Adrenal gland (tissue), 12 donors: ENCODE data around the gene SIKE1. TPM values are rescaled to one million over a fixed set of nuclear protein-coding genes. Genes with fewer than 3 reads are reported as not detected.

ENCODE experiments used
- DNase-seq, 7 donors: peaks; one replicate each; pipeline ENCODE4 v3.0.0-alpha.2; 2019 to 2020
- H3K27ac ChIP-seq, 5 donors: fragments of 200-600 bp; sonication (generic) in 4 of 5; 1 replicate in 3 of 5; 2 replicates in 2 of 5; pipeline versions ENCODE4 v1.5.1 to v1.8.0; 2016 to 2020; ENCODE audit warnings: mild to moderate bottlenecking in 1 of 5
- H3K27me3 ChIP-seq: fragments of 200-600 bp; 2 replicates; pipeline ENCODE4 v1.8.0; 2021
- H3K36me3 ChIP-seq, 2 donors: fragments of 200-600 bp; replicated peaks in 1 of 2; 1 replicate in 1 of 2; 2 replicates in 1 of 2; pipeline versions ENCODE4 v1.5.1 to v1.8.0; 2018 to 2022
- H3K4me1 ChIP-seq, 2 donors: fragments of 200-600 bp; replicated peaks in 1 of 2; 1 replicate in 1 of 2; 2 replicates in 1 of 2; pipeline versions ENCODE4 v1.5.1 to v1.8.0; 2018 to 2021
- H3K4me3 ChIP-seq, 4 donors: fragments of 200-600 bp; sonication (generic) in 3 of 4; one replicate each; pipeline ENCODE4 v1.5.1; 2016 to 2018
- H3K9me3 ChIP-seq, 3 donors: fragments of 200-600 bp; sonication (generic) in 1 of 3; replicated peaks in 1 of 3; 1 replicate in 2 of 3; 2 replicates in 1 of 3; pipeline versions ENCODE4 v1.5.1 to v1.8.0; 2016 to 2021
- CTCF ChIP-seq, 6 experiments: fragments of 450-650 bp in 4 of 6; fragments of 200-600 bp in 2 of 6; sonication (generic) in 1 of 6; IDR thresholded peaks; 1 replicate in 5 of 6; 2 replicates in 1 of 6; pipeline versions ENCODE4 v1.5.1 to v1.8.0; 2016 to 2021; ENCODE audit warnings: antibody characterized with exemption in 6 of 6, mild to moderate bottlenecking in 2 of 6, moderate library complexity in 1 of 6
- POLR2A ChIP-seq, 2 donors: fragments of 450-650 bp; IDR thresholded peaks; one replicate each; pipeline ENCODE4 v1.6.1; 2017; ENCODE audit warnings: antibody characterized with exemption in 2 of 2, mild to moderate bottlenecking in 2 of 2, moderate library complexity in 1 of 2
- WGBS, 4 donors: extraction: QIAGEN DNeasy Blood & Tissue Kit in 2 of 4; methylation state at CpG; one replicate each; pipeline versions ENCODE4 v1.1.5 to v1.1.7; 2013 to 2017; 5-methylcytosine and 5-hydroxymethylcytosine counted together
- intact Hi-C, 2 donors: fragments of 100-400 bp; cut with DNase I; formaldehyde crosslinking; loops; one replicate each; pipeline versions ENCODE4 v1.14.1 to v1.15.0; 2022 to 2023
- polyA plus RNA-seq, 3 donors: library from polyadenylated mRNA; stranded (reverse); fragments of 200-250 nt in 2 of 3; fragments of 350-450 nt in 1 of 3; fragmentation: Illumina TruSeq in 1 of 3; extraction: RNeasy Lipid Tissue Mini Kit (QIAGEN cat#74804) in 1 of 3; gene quantifications; one replicate each; pipeline ENCODE4 v1.2.3, GENCODE V29; 2013 to 2014
- total RNA-seq, 9 donors: library from RNA; depleted of rRNA in 4 of 9; stranded (reverse); fragments of >200 nt in 4 of 9; fragments of 120-200 nt in 1 of 9; fragmentation: NEBNext Ultra II Directional in 1 of 9; extraction: Animal tissue kit (Norgen Biotek cat#: 25700) in 1 of 9; gene quantifications; one replicate each; pipeline versions ENCODE4 v1.1.0 to v1.2.4, GENCODE V29; 2013 to 2023
- donor health status: healthy with polysubstance abuse.
- donor health status: Bipolar disorder and iron deficiency.
- donor health status: DM: yes; HTN: yes; CAD: no.
- donor health status: DM: no; HTN: no; CAD: no.
- donor health status: DM: no; HTN: no; CAD: no.
- donor health status: DM: yes; HTN: yes; CAD: no.

Gene SIKE1
- total and polyA plus RNA-seq, 12 donors, result 9.9 to 91.2 (median 33.0) TPM

- no peak for TF ChIP-seq POLR2A (IDR thresholded peaks at IDR 0.05)
- TF ChIP-seq CTCF (IDR thresholded peaks at IDR 0.05), result no peak
- intact Hi-C loops, result no loop called here
Observed at GRCh38 chr1:114740331-114740730, 40.2 kb downstream of the SIKE1 start.

GRCh38 chr1:114737314-114737849, 43.1 kb downstream of the SIKE1 start:
- peaks cover 0 to 70% of the 10 kb centered on the region in 2 donors for H3K36me3 ChIP-seq
- 92 to 96% (median 95%) methylated on average over 6 of the region's 6 CpGs for WGBS, 4 donors
- DNase-seq, result no peak
- H3K4me3 ChIP-seq, result no peak overlapping the region
- H3K4me1 ChIP-seq, result no peaks in the 10 kb centered on the region
- no peaks in the 10 kb centered on the region for H3K9me3 ChIP-seq
- no peak overlapping the region for H3K27ac ChIP-seq
- intact Hi-C loops, result no loop called here
- TF ChIP-seq CTCF (IDR thresholded peaks at IDR 0.05) (no peak), POLR2A (IDR thresholded peaks at IDR 0.05) (no peak)
- no peaks in the 10 kb centered on the region for H3K27me3 ChIP-seq

More at GRCh38 chr1:114740331-114740730, 40.2 kb downstream of the SIKE1 start:
- Histone ChIP-seq H3K36me3 (peaks cover 0 to 40% of the 10 kb centered on the region in 2 donors), H3K9me3 (no peaks in the 10 kb centered on the region), H3K27me3 (no peaks in the 10 kb centered on the region), H3K4me1 (peaks cover 0 to 6% of the 10 kb centered on the region in 2 donors), H3K27ac (no peak overlapping the region), H3K4me3 (no peak overlapping the region)
- DNase-seq, result no peak
- WGBS, 4 donors, result 86 to 98% (median 97%) methylated on average over 1 of the region's 1 CpG

- no peak for DNase-seq
- TF ChIP-seq CTCF (IDR thresholded peaks at IDR 0.05) (no peak), POLR2A (IDR thresholded peaks at IDR 0.05) (no peak)
- whole genome bisulfite sequencing, 4 donors, result 83 to 93% (median 90%) methylated on average over 1 of the region's 1 CpG
- H3K36me3 ChIP-seq, result peaks cover 0 to 87% of the 10 kb centered on the region in 2 donors
- no peak overlapping the region for H3K4me3 ChIP-seq
- H3K4me1 ChIP-seq, result no peaks in the 10 kb centered on the region
- H3K27ac ChIP-seq, result no peak overlapping the region
- intact Hi-C loops, result no loop called here
- no peaks in the 10 kb centered on the region for H3K9me3 ChIP-seq
- no peaks in the 10 kb centered on the region for H3K27me3 ChIP-seq
Observed at GRCh38 chr1:114735479-114735878, 45.0 kb downstream of the SIKE1 start.

- DNase-seq, result no peak
- intact Hi-C loops, result no loop called here
- H3K4me3 ChIP-seq, result no peak overlapping the region
- H3K36me3 ChIP-seq, result peaks cover 0 to 94% of the 10 kb centered on the region in 2 donors
- H3K9me3 ChIP-seq, result no peaks in the 10 kb centered on the region
- 92 to 99% (median 94%) methylated on average over 1 of the region's 1 CpG for WGBS, 4 donors
- H3K4me1 ChIP-seq, result no peaks in the 10 kb centered on the region
- TF ChIP-seq CTCF (IDR thresholded peaks at IDR 0.05), result no peak
- TF ChIP-seq POLR2A (IDR thresholded peaks at IDR 0.05), result no peak
- H3K27ac ChIP-seq, result no peak overlapping the region
- no peaks in the 10 kb centered on the region for H3K27me3 ChIP-seq
Observed at GRCh38 chr1:114729782-114730181, 50.7 kb downstream of the SIKE1 start.
